H1 (cell line): Measurements from ENCODE around the gene PIK3CG. TPM values are rescaled to one million over a fixed set of nuclear protein-coding genes. Genes with fewer than 3 reads are reported as not detected.

ENCODE experiments used
- CTCF ChIA-PET: fragments of 300-600 bp; sonication (Branson Sonifier 250); formaldehyde crosslinking; loops from one replicate; lab custom pipeline; 2021; ENCODE audit not compliant: partially characterized antibody; lab: Charles Lee
- POLR2A ChIA-PET: fragments of 300-600 bp; sonication (Branson Sonifier 250); formaldehyde crosslinking; loops from one replicate; lab custom pipeline; 2021; ENCODE audit warnings: inconsistent platforms; ENCODE audit not compliant: partially characterized antibody; lab: Charles Lee
- DNase-seq, 2 experiments: peaks; one replicate each; pipeline versions ENCODE4 v3.0.0 to v3.0.0-alpha.2; 2010 to 2022; ENCODE audit warnings: low spot score in 2 of 2, low read depth in 1 of 2, mixed read lengths in 1 of 2
- FAIRE-seq: peaks from 2 replicates; lab custom pipeline; 2011; peaks lifted over from hg19 to GRCh38; lab: Jason Lieb, UNC
- H2AFZ ChIP-seq: 2 replicates; pipeline ENCODE4 v1.8.1; 2012; ENCODE audit warnings: low read length, inconsistent platforms
- H2AK5ac ChIP-seq: 2 replicates; pipeline ENCODE4 v1.6.1; 2013; ENCODE audit warnings: low read depth, low read length
- H2BK120ac ChIP-seq: replicated peaks from 2 replicates; pipeline ENCODE3; 2013; ENCODE audit warnings: low read depth, low read length, inconsistent platforms
- H2BK12ac ChIP-seq: 2 replicates; pipeline ENCODE4 v1.6.1; 2013; ENCODE audit warnings: low read depth, low read length
- H2BK15ac ChIP-seq: 2 replicates; pipeline ENCODE4 v1.6.1; 2013; ENCODE audit warnings: low read length
- H2BK20ac ChIP-seq: 2 replicates; pipeline ENCODE4 v1.6.1; 2013; ENCODE audit warnings: low read length
- H2BK5ac ChIP-seq: 2 replicates; pipeline ENCODE4 v1.6.1; 2013; ENCODE audit warnings: low read depth, low read length
- H3K14ac ChIP-seq: 2 replicates; pipeline ENCODE4 v1.6.1; 2013; ENCODE audit warnings: inconsistent platforms; ENCODE audit not compliant: insufficient read length
- H3K18ac ChIP-seq: 2 replicates; pipeline ENCODE4 v1.6.1; 2013; ENCODE audit warnings: low read length; ENCODE audit errors: extremely low read depth
- H3K23ac ChIP-seq: 2 replicates; pipeline ENCODE4 v1.6.1; 2013; ENCODE audit warnings: inconsistent platforms; ENCODE audit not compliant: insufficient read length
- H3K23me2 ChIP-seq: 2 replicates; pipeline ENCODE4 v1.6.1; 2013; ENCODE audit warnings: low read depth, low read length
- H3K27ac ChIP-seq: 2 replicates; pipeline ENCODE4 v1.6.1; 2011; ENCODE audit warnings: low read depth, low read length, inconsistent platforms
- H3K27me3 ChIP-seq, 4 experiments: replicated peaks in 1 of 4; 1 replicate in 1 of 4; 2 replicates in 3 of 4; pipeline versions ENCODE4 v1.6.1 to v1.8.1; 2011 to 2013; ENCODE audit warnings: low read length in 3 of 4, mild to moderate bottlenecking in 3 of 4, inconsistent platforms in 2 of 4, mixed read lengths in 2 of 4, moderate library complexity in 1 of 4; ENCODE audit not compliant: control insufficient read depth in 3 of 4, insufficient read depth in 3 of 4; ENCODE audit errors: extremely low read depth in 1 of 4
- H3K36me3 ChIP-seq, 4 experiments: 2 replicates each; pipeline versions ENCODE4 v1.6.1 to v1.8.1; 2011 to 2013; ENCODE audit warnings: mild to moderate bottlenecking in 4 of 4, low read length in 3 of 4, moderate library complexity in 2 of 4, control low read depth in 1 of 4, inconsistent platforms in 1 of 4; ENCODE audit not compliant: insufficient read depth in 4 of 4, control insufficient read depth in 2 of 4
- H3K4ac ChIP-seq: replicated peaks from 2 replicates; pipeline ENCODE3; 2013; ENCODE audit warnings: low read length, low read depth, mixed read lengths, inconsistent platforms; ENCODE audit not compliant: insufficient read length
- H3K4me1 ChIP-seq, 4 experiments: replicated peaks in 1 of 4; 1 replicate in 1 of 4; 2 replicates in 3 of 4; pipeline versions ENCODE4 v1.6.1 to v1.8.1; 2011 to 2013; ENCODE audit warnings: low read length in 3 of 4, inconsistent platforms in 2 of 4, mixed read lengths in 1 of 4; ENCODE audit not compliant: insufficient read depth in 4 of 4, control insufficient read depth in 3 of 4
- H3K4me2 ChIP-seq, 2 experiments: 2 replicates each; pipeline versions ENCODE4 v1.6.1 to v1.8.1; 2011 to 2013; ENCODE audit warnings: low read depth in 2 of 2, low read length in 2 of 2, control low read depth in 1 of 2, inconsistent platforms in 1 of 2, mild to moderate bottlenecking in 1 of 2; ENCODE audit not compliant: insufficient read depth in 1 of 2
- H3K4me3 ChIP-seq, 4 experiments: fragments of 200-600, 300-600 bp in 1 of 4; sonication (generic), shearing (Covaris generic), sonication (Bioruptor Twin) in 1 of 4; 2 replicates each; pipeline versions ENCODE4 v1.5.1 to v1.8.1; 2011 to 2016; ENCODE audit warnings: low read length in 4 of 4, low read depth in 3 of 4, control low read depth in 2 of 4, inconsistent platforms in 2 of 4, mild to moderate bottlenecking in 2 of 4, mixed read lengths in 1 of 4, moderate library complexity in 1 of 4; ENCODE audit not compliant: insufficient read depth in 2 of 4; ENCODE audit errors: extremely low read depth in 1 of 4
- H3K56ac ChIP-seq: replicated peaks from 2 replicates; pipeline ENCODE3; 2013; ENCODE audit warnings: low read depth, mild to moderate bottlenecking, mixed read lengths, low read length, inconsistent platforms; ENCODE audit not compliant: insufficient read length
- H3K79me1 ChIP-seq: 2 replicates; pipeline ENCODE4 v1.6.1; 2013; ENCODE audit warnings: low read depth, low read length, control low read depth
- H3K79me2 ChIP-seq, 2 experiments: 2 replicates each; pipeline versions ENCODE4 v1.6.1 to v1.8.1; 2012 to 2013; ENCODE audit warnings: low read length in 2 of 2, mild to moderate bottlenecking in 2 of 2, inconsistent platforms in 1 of 2; ENCODE audit not compliant: insufficient read depth in 2 of 2, control insufficient read depth in 1 of 2
- H3K9ac ChIP-seq, 4 experiments: replicated peaks in 1 of 4; 1 replicate in 1 of 4; 2 replicates in 3 of 4; pipeline versions ENCODE4 v1.6.1 to v1.8.1; 2011 to 2013; ENCODE audit warnings: low read depth in 3 of 4, low read length in 3 of 4, control low read depth in 2 of 4, mild to moderate bottlenecking in 2 of 4, moderate library complexity in 2 of 4, inconsistent platforms in 1 of 4; ENCODE audit errors: extremely low read depth in 1 of 4
- H3K9me3 ChIP-seq, 2 experiments: 2 replicates each; pipeline versions ENCODE4 v1.6.1 to v1.8.1; 2012 to 2013; ENCODE audit warnings: mild to moderate bottlenecking in 2 of 2, moderate library complexity in 2 of 2, control low read depth in 1 of 2, inconsistent platforms in 1 of 2, low read depth in 1 of 2, low read length in 1 of 2, mixed read lengths in 1 of 2; ENCODE audit not compliant: insufficient read depth in 2 of 2
- H4K20me1 ChIP-seq, 2 experiments: replicated peaks in 1 of 2; 2 replicates each; pipeline versions ENCODE3 to v1.8.1; 2011 to 2013; ENCODE audit warnings: inconsistent platforms in 2 of 2, low read length in 2 of 2, mild to moderate bottlenecking in 1 of 2; ENCODE audit not compliant: insufficient read depth in 2 of 2, control insufficient read depth in 1 of 2
- H4K5ac ChIP-seq: 2 replicates; pipeline ENCODE4 v1.6.1; 2013; ENCODE audit warnings: low read length, low read depth, mixed read lengths, inconsistent platforms; ENCODE audit not compliant: insufficient read length
- H4K8ac ChIP-seq: 2 replicates; pipeline ENCODE4 v1.8.0; 2013; ENCODE audit warnings: mild to moderate bottlenecking, moderate library complexity, low read length, inconsistent platforms; ENCODE audit not compliant: insufficient read depth; ENCODE audit errors: extremely low read depth
- H4K91ac ChIP-seq: replicated peaks from 2 replicates; pipeline ENCODE3; 2013; ENCODE audit warnings: low read length, mixed read lengths, inconsistent platforms; ENCODE audit not compliant: insufficient read length
- CBX8 ChIP-seq: fragments of 300-800, 300-1000 bp; sonication (generic); IDR thresholded peaks from 2 replicates; pipeline ENCODE4 v1.7.1; 2016; ENCODE audit warnings: low read depth, low read length, borderline replicate concordance
- EGR1 ChIP-seq: IDR thresholded peaks from 2 replicates; pipeline ENCODE4 v1.6.1; 2011; ENCODE audit warnings: low read depth, low read length, borderline replicate concordance
- EZH2 ChIP-seq: fragments of 200-600 bp; sonication (generic); IDR thresholded peaks from 2 replicates; pipeline ENCODE4 v1.7.1; 2012; ENCODE audit warnings: low read depth, mild to moderate bottlenecking, moderate library complexity, low read length, inconsistent platforms; ENCODE audit not compliant: severe bottlenecking
- GTF2F1 ChIP-seq: IDR thresholded peaks from 2 replicates; pipeline ENCODE4 v1.6.1; 2012; ENCODE audit warnings: low read depth, low read length, improper control_type of control experiment, borderline replicate concordance
- HDAC6 ChIP-seq: IDR thresholded peaks from one replicate; pipeline ENCODE4 v1.7.1; 2012; ENCODE audit warnings: low read depth, mild to moderate bottlenecking, inconsistent platforms, low read length, moderate library complexity
- KDM5A ChIP-seq: fragments of 200-600 bp; IDR thresholded peaks from 2 replicates; pipeline ENCODE4 v1.7.1; 2012; ENCODE audit warnings: mild to moderate bottlenecking, low read length, inconsistent platforms, mixed read lengths
- RNF2 ChIP-seq: fragments of 200-900, 300-1000 bp; sonication (generic); IDR thresholded peaks from 2 replicates; pipeline ENCODE4 v1.7.1; 2016; ENCODE audit warnings: borderline replicate concordance, low read depth, mild to moderate bottlenecking, antibody characterized with exemption, low read length; ENCODE audit not compliant: poor library complexity, severe bottlenecking; ENCODE audit errors: missing control alignments
- SIRT6 ChIP-seq: IDR thresholded peaks from one replicate; pipeline ENCODE4 v1.7.1; 2012; ENCODE audit warnings: low read length, inconsistent platforms
- TAF7 ChIP-seq: optimal IDR thresholded peaks from 2 replicates; pipeline ENCODE3; 2011; ENCODE audit warnings: low read depth, mild to moderate bottlenecking, inconsistent platforms, low read length, moderate library complexity, borderline replicate concordance
- ZNF274 ChIP-seq: IDR thresholded peaks from 2 replicates; pipeline ENCODE4 v1.7.0; 2012; ENCODE audit warnings: low read length, borderline replicate concordance; ENCODE audit errors: extremely low read depth
- WGBS, 2 experiments: shearing (Covaris generic) in 1 of 2; methylation state at CpG; one replicate each; pipeline versions ENCODE4 v1.1.6 to v1.1.7; 2013 to 2015; ENCODE audit warnings: low lambda C conversion rate in 2 of 2, mixed read lengths in 2 of 2, inconsistent platforms in 1 of 2, low coverage in 1 of 2, missing lambda C conversion rate in 1 of 2; ENCODE audit not compliant: insufficient replicate concordance in 2 of 2, insufficient coverage in 1 of 2, insufficient read length in 1 of 2; ENCODE audit errors: extremely low coverage in 1 of 2, missing lambda C conversion rate in 1 of 2; 5-methylcytosine and 5-hydroxymethylcytosine counted together
- polyA plus RNA-seq, 7 experiments: library from polyadenylated mRNA; depleted of rRNA in 3 of 7; stranded (reverse) in 5 of 7; unstranded in 2 of 7; fragments of >200 nt in 5 of 7; fragments of 200-250 nt in 2 of 7; gene quantifications; 1 replicate in 5 of 7; 2 replicates in 1 of 7; 4 replicates in 1 of 7; pipeline versions ENCODE4 v1.2.1 to v1.2.3, GENCODE V29; 2011 to 2013; ENCODE audit warnings: missing spikeins in 2 of 7, mixed read lengths in 2 of 7
- total RNA-seq: library from RNA; stranded (reverse); fragmentation: NEBNext Ultra II Directional; extraction: Animal tissue kit (Norgen Biotek cat#: 25700); gene quantifications from 2 replicates; pipeline ENCODE4 v1.2.1, GENCODE V29; 2021
- TF ChIP-seq, protein P1 (sequence below): IDR thresholded peaks from 2 replicates; pipeline ENCODE4 v1.6.1; 2012; ENCODE audit warnings: low read length, inconsistent platforms
- TF ChIP-seq, protein P2 (sequence below): IDR thresholded peaks from 2 replicates; pipeline ENCODE4 v1.6.1; 2011; ENCODE audit warnings: low read depth, mild to moderate bottlenecking, low read length; ENCODE audit not compliant: insufficient read depth

PIK3CG gene
- total and polyA plus RNA-seq, 2 of the 8 experiments (the other 6 are each of a cell fraction or from before 2014, with no cell fraction given) = not detected

- no peaks in the 10 kb centered on the region for H3K36me3 ChIP-seq
- no peak overlapping the region for H2AK5ac ChIP-seq
- no peak overlapping the region for H3K9ac ChIP-seq
- H4K20me1 ChIP-seq = no peaks in the 10 kb centered on the region
- no peak overlapping the region for H4K8ac ChIP-seq
- no peak overlapping the region for H3K56ac ChIP-seq
- no peak overlapping the region for H2BK15ac ChIP-seq
- H2BK120ac ChIP-seq = no peak overlapping the region
- H4K91ac ChIP-seq = no peak overlapping the region
- no peak overlapping the region for H3K14ac ChIP-seq
- H3K23me2 ChIP-seq = no peaks in the 10 kb centered on the region
- no peak overlapping the region for H2AFZ ChIP-seq
- 100% methylated on average over 1 of the region's 1 CpG; no CpG with 5 or more reads in 1 of the 2 experiments for WGBS, 2 experiments
- no peaks in the 10 kb centered on the region for H3K79me1 ChIP-seq
- H3K27me3 ChIP-seq = no peaks in the 10 kb centered on the region
- H2BK5ac ChIP-seq = no peak overlapping the region
- DNase-seq (no peak), FAIRE-seq (no peak)
- H2BK12ac ChIP-seq = no peak overlapping the region
- H3K4me1 ChIP-seq = no peaks in the 10 kb centered on the region
- H3K18ac ChIP-seq = no peak overlapping the region
- ChIA-PET POLR2A (no interaction called here), CTCF (no interaction called here)
- H3K4me3 ChIP-seq = no peak overlapping the region
- no peak overlapping the region for H3K4me2 ChIP-seq
- no peak overlapping the region for H4K5ac ChIP-seq
- no peak overlapping the region for H3K27ac ChIP-seq
- H3K79me2 ChIP-seq = no peaks in the 10 kb centered on the region
- no peaks in the 10 kb centered on the region for H3K9me3 ChIP-seq
- no peak overlapping the region for H3K23ac ChIP-seq
- H2BK20ac ChIP-seq = no peak overlapping the region
- no peak overlapping the region for H3K4ac ChIP-seq
- no peak for TF ChIP-seq ZNF274
- no peak for TF ChIP-seq GTF2F1
- TF ChIP-seq KDM5A = no peak
- TF ChIP-seq SIRT6 = no peak
- no peak for TF ChIP-seq TAF7
- no peak for TF ChIP-seq EZH2
- TF ChIP-seq RNF2 = no peak
- TF ChIP-seq, protein P1, sequence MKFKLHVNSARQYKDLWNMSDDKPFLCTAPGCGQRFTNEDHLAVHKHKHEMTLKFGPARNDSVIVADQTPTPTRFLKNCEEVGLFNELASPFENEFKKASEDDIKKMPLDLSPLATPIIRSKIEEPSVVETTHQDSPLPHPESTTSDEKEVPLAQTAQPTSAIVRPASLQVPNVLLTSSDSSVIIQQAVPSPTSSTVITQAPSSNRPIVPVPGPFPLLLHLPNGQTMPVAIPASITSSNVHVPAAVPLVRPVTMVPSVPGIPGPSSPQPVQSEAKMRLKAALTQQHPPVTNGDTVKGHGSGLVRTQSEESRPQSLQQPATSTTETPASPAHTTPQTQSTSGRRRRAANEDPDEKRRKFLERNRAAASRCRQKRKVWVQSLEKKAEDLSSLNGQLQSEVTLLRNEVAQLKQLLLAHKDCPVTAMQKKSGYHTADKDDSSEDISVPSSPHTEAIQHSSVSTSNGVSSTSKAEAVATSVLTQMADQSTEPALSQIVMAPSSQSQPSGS = no peak
- no peak for TF ChIP-seq HDAC6
- no peak for TF ChIP-seq EGR1
- no peak for TF ChIP-seq CBX8
- TF ChIP-seq, protein P2, sequence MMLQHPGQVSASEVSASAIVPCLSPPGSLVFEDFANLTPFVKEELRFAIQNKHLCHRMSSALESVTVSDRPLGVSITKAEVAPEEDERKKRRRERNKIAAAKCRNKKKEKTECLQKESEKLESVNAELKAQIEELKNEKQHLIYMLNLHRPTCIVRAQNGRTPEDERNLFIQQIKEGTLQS = no peak
Measured at GRCh38 chr7:106875508-106875907, 10.4 kb downstream of the PIK3CG start.
